Pancreas (tissue), 10 donors: Measurements from ENCODE around the gene TP53RK. TPM values are rescaled to one million over a fixed set of nuclear protein-coding genes. Genes with fewer than 3 reads are reported as not detected.

ENCODE experiments used
- ATAC-seq, 4 donors: fragments of 200-7000 bp; cut with Tn5 transposase; one replicate each; pipeline versions ENCODE4 v1.8.0 to v1.9.1; 2020; ENCODE audit warnings: mild to moderate bottlenecking in 4 of 4, moderate library complexity in 4 of 4
- DNase-seq, 6 donors: peaks; one replicate each; pipeline ENCODE4 v3.0.0-alpha.2; 2020
- FAIRE-seq: peaks from 2 replicates; lab custom pipeline; 2012; peaks lifted over from hg19 to GRCh38; lab: Jason Lieb, UNC
- H3K27ac ChIP-seq, 4 donors: fragments of 200-600 bp; sonication (generic); 1 replicate in 3 of 4; 2 replicates in 1 of 4; pipeline versions ENCODE4 v1.5.0 to v1.8.0; 2020
- H3K27me3 ChIP-seq, 4 donors: fragments of 200-600 bp; one replicate each; pipeline ENCODE4 v1.8.0; 2021
- H3K36me3 ChIP-seq, 3 donors: fragments of 200-600 bp; sonication (generic) in 1 of 3; one replicate each; pipeline versions ENCODE4 v1.5.0 to v1.8.0; 2020 to 2021
- H3K4me1 ChIP-seq, 3 donors: fragments of 200-600 bp; one replicate each; pipeline ENCODE4 v1.8.0; 2021
- H3K4me3 ChIP-seq, 4 donors: fragments of 200-600 bp; sonication (generic) in 2 of 4; one replicate each; pipeline versions ENCODE4 v1.5.0 to v1.8.0; 2020 to 2021
- H3K9me3 ChIP-seq, 4 donors: fragments of 200-600 bp; one replicate each; pipeline ENCODE4 v1.8.0; 2021
- CTCF ChIP-seq, 4 donors: fragments of 200-600 bp; sonication (generic) in 3 of 4; IDR thresholded peaks; one replicate each; pipeline versions ENCODE4 v1.5.0 to v1.8.0; 2021; ENCODE audit warnings: antibody characterized with exemption in 4 of 4
- WGBS, 2 donors: extraction: QIAGEN DNeasy Blood & Tissue Kit; methylation state at CpG; one replicate each; pipeline ENCODE4 v1.1.7; 2013; 5-methylcytosine and 5-hydroxymethylcytosine counted together
- intact Hi-C, 3 donors: fragments of 100-400 bp; cut with DNase I; formaldehyde crosslinking; loops; one replicate each; pipeline versions ENCODE4 v1.11.1 to v1.14.2; 2022
- polyA plus RNA-seq, 2 donors: library from polyadenylated mRNA; stranded (reverse); fragments of 200-250 nt; gene quantifications; one replicate each; pipeline ENCODE4 v1.2.3, GENCODE V29; 2013
- total RNA-seq, 6 donors: library from RNA; stranded (reverse); fragmentation: NEBNext Ultra II Directional in 4 of 6; extraction: Animal tissue kit (Norgen Biotek cat#: 25700) in 4 of 6; gene quantifications; one replicate each; pipeline versions ENCODE4 v1.2.1 to v1.2.4, GENCODE V29; 2021 to 2023
- donor health status: healthy with polysubstance abuse.
- donor health status: DM: no; HTN: no; CAD: no; lungs with moderate emphysema.
- donor health status: DM: no; HTN: no; CAD: no.
- donor health status: control.
- donor health status: control.
- donor health status: Bipolar disorder and iron deficiency.
- donor health status: DM: yes; HTN: yes; CAD: no.
- donor health status: DM: no; HTN: no; CAD: no.
- donor health status: DM: no; HTN: no; CAD: no.
- donor health status: DM: yes; HTN: yes; CAD: no.

The TP53RK gene
- total and polyA plus RNA-seq, 8 donors, result 2.5 to 6.1 (median 3.8) TPM

DNA sequence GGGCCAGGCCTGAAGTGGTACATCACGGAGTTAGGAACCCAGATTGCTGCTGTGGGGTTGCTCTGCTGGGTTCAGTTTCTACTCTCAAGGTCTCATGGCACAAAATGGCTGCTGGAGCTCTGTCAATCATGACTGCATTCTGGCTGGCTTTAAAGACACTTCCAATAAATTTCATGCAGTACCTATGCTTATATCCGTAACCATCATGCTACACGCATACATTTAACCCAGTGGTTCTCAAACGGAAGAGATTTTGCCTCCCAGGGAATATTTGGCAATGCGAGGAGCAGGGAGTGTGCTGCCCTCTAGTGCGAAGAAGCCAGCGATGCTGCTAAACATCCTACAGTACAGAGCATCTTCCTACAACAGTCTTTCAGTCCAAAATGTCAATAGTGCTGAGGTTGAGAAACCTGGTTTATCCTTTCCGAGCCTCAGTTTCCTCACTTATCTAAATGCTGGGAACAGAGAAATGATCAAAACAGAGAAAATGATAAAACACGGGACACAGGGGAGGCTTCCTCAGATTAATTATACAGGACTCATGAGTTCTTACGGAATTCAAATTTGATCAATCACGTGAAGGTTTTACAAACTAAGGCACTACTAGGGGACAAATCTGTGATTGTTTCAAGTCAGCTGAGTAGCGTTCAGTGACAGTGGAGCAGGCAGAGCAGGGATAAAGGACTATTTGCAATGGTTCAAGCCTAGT lies 10.6 kb upstream of the TP53RK start:
- peak in 1 of 4 donors; percentile 18 for TF ChIP-seq CTCF (IDR thresholded peaks at IDR 0.05)
- H3K36me3 ChIP-seq, result no peaks in the 10 kb centered on the region
- H3K27ac ChIP-seq, result no peak overlapping the region
- H3K27me3 ChIP-seq, result no peaks in the 10 kb centered on the region
- H3K4me1 ChIP-seq, result no peaks in the 10 kb centered on the region
- H3K9me3 ChIP-seq, result no peaks in the 10 kb centered on the region
- intact Hi-C loops, result no loop called here
- DNase-seq (no peak), ATAC-seq (peak in 3 of 4 donors; percentile 43 to 66 (median 65)), FAIRE-seq (no peak)
- 29 to 36% methylated on average over 12 of the region's 12 CpGs for WGBS, 2 donors
- H3K4me3 ChIP-seq, result no peak overlapping the region

DNA sequence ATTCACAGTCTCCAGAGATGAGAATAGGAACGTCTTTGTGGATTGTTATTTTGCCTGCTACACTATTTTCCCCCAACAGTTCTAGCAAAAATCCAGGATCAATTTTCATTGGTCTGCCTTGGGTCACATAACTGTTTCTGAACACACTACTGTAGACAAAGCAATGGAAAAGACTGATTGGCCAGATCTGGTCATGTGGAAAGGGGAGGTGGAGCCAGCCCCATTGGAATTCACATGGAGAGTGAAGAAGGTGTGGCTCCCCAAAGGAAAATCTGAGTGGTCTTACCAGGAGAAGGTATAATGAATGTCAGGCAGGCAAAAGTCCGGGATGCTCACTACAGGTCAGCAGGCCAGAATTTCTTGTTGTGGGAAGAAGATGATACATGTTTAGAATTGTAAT lies 9.5 kb upstream of the TP53RK start:
- DNase-seq (no peak), ATAC-seq (no peak), FAIRE-seq (no peak)
- H3K36me3 ChIP-seq, result no peaks in the 10 kb centered on the region
- no peak overlapping the region for H3K4me3 ChIP-seq
- no peak overlapping the region for H3K27ac ChIP-seq
- intact Hi-C loops, result no loop called here
- no peaks in the 10 kb centered on the region for H3K4me1 ChIP-seq
- TF ChIP-seq CTCF (IDR thresholded peaks at IDR 0.05), result no peak
- WGBS, 2 donors, result 69 to 79% methylated on average over 2 of the region's 2 CpGs
- no peaks in the 10 kb centered on the region for H3K27me3 ChIP-seq
- H3K9me3 ChIP-seq, result no peaks in the 10 kb centered on the region

GRCh38 chr20:46696791-46697279 lies 7.6 kb upstream of the TP53RK start:
- TF ChIP-seq CTCF (IDR thresholded peaks at IDR 0.05), result no peak
- H3K36me3 ChIP-seq, result no peaks in the 10 kb centered on the region
- no peak overlapping the region for H3K27ac ChIP-seq
- FAIRE-seq (no peak), DNase-seq (no peak), ATAC-seq (no peak)
- H3K4me3 ChIP-seq, result no peak overlapping the region
- H3K9me3 ChIP-seq, result no peaks in the 10 kb centered on the region
- no peaks in the 10 kb centered on the region for H3K27me3 ChIP-seq
- intact Hi-C loops, result no loop called here
- H3K4me1 ChIP-seq, result no peaks in the 10 kb centered on the region
- 67 to 79% methylated on average over 3 of the region's 3 CpGs for WGBS, 2 donors

- intact Hi-C loops, result no loop called here
- Histone ChIP-seq H3K27ac (no peak overlapping the region), H3K4me1 (no peaks in the 10 kb centered on the region), H3K9me3 (no peaks in the 10 kb centered on the region), H3K27me3 (no peaks in the 10 kb centered on the region), H3K4me3 (no peak overlapping the region), H3K36me3 (no peaks in the 10 kb centered on the region)
- no peak for TF ChIP-seq CTCF (IDR thresholded peaks at IDR 0.05)
- FAIRE-seq (no peak), ATAC-seq (no peak), DNase-seq (no peak)
- WGBS, 2 donors, result 40 to 46% methylated on average over 3 of the region's 3 CpGs
Observed at GRCh38 chr20:46695892-46696291, 6.6 kb upstream of the TP53RK start.

DNA sequence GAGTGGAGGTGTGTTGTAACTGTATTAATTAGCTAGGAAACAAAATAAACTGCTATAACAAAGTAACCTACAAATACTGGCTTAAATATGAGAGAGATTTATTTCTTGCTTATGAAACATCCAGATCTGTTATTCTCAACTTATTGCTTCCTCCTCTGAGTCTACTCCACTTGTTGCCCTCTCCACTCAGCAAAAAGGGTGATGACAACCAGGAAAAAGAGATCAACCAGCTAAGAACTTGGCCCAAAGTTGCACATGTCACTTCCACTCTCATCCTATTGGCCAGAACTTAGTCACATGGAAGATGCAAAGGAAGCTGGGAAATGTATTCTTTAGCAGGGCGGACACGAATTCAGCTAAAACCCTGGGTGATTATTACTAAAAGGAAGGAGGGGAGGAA lies 5.2 kb upstream of the TP53RK start:
- no peak overlapping the region for H3K27ac ChIP-seq
- no peaks in the 10 kb centered on the region for H3K36me3 ChIP-seq
- H3K4me1 ChIP-seq, result no peaks in the 10 kb centered on the region
- intact Hi-C loops, result no loop called here
- H3K4me3 ChIP-seq, result no peak overlapping the region
- no peaks in the 10 kb centered on the region for H3K27me3 ChIP-seq
- DNase-seq (no peak), ATAC-seq (peak in 3 of 4 donors; percentile 18 to 57 (median 54)), FAIRE-seq (no peak)
- 67 to 76% methylated on average over 2 of the region's 2 CpGs for WGBS, 2 donors
- H3K9me3 ChIP-seq, result no peaks in the 10 kb centered on the region
- no peak for TF ChIP-seq CTCF (IDR thresholded peaks at IDR 0.05)
